Eye (tissue), 1 donor: ENCODE measurements around the gene SERPINB2.
"Not testable (repeated sequence)": the region's sequence is repeated elsewhere in the genome, so short reads cannot be mapped to it uniquely, and the experiment has no call there.

Experiments used
- DNase-seq: peaks from one replicate; pipeline ENCODE4 v3.0.0-alpha.2; 2015

The SERPINB2 gene

DNA sequence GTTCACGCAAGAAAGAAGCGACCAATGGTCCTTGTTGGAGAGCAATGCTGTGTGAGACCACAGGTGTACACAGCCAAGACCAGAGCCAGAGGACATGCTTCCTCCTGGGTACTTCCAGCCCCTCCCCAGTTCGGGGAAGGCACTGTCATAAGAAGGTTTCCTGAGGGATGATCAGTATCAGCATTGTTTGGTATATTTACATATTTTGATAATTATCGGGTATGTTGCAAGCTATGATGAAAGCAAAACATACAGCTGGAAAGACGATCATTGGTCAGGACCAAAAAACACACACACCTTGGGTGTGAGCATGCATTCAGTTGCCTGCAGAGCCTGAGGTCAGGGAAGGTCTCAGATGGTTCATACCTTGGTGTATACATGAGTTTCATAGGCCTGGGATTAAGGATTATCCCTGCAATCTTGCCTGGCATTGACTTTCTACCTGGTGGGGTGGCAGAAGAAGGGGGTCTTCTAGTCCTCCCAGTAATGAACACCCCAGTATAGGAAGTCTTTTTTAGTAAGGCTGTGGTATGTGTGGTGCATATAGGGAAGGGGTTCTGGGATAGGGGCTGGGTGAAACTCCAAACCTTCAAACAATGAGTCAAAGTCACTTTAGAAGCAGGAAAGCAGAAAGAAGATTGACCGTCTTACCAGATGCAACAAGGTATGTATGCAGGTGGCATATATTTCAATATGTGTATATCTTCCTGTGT, 2.9 kb downstream of the SERPINB2 start:
- DNase-seq = no peak

DNA sequence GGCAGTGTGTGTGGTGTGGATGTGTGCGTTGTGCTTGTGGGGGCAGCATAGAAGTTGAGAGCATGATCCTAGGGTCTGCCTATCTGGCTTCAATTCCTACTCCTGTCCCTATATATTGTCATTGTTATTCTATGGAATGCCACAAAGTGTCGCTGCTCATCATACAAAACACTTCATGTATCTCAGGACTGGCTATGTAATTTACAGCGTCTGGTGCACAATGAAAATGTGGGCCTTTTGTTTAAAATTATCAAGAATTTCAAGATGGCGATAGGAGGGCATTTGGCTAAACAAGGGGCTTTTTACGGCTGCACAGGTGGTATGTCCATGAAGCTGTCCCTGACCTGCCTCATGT, 3.4 kb downstream of the SERPINB2 start:
- peak; percentile 46 for DNase-seq

- no peak for DNase-seq
Observed at GRCh38 chr18:63892566-63892965, 5.1 kb downstream of the SERPINB2 start.

DNA sequence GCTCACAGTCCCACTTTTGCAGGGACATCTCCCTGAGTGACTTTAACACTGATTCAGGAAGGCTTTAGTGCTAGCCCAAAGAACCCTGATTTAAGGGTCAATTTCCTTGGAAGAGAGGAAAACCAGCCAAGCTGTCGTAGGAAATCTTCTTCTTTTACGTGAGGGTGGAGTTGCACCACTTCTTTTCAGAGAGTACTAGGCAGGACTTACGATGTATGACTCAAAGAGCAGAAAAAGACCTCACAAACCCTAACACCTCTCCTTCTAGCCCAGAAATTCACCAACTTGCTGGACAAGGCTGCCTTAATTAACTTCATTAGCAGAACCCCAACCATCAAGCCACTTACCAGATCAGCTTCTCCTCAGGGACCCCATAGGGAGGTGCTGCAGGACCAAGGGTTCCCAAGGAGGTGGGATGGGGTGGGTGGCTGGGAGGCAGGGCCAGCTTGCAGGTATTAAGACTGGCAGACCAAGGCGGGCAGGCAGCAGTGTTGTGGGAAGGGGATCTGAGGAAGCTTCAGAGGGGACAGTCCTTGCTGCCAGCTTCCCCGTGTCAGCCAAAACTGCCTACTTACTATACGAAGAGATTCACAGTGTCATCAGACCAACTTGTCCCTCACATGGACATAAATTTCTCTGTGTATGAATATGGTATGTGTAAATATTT, 6.7 kb downstream of the SERPINB2 start:
- no peak for DNase-seq

DNA sequence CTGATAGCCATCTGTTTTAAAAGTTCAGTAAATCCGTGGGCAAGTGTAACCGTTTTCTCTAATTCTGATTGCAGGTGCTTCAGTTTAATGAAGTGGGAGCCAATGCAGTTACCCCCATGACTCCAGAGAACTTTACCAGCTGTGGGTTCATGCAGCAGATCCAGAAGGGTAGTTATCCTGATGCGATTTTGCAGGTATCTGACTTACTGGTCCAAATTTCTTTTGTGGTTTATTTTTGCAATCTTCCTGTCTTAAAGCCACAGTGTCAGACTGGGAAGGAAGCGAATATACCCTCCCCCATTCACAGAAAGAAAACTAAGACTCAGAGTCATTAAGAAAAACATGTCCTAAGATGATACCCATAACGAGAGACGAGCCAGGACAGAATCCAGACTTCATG, 7.7 kb downstream of the SERPINB2 start:
- DNase-seq = no peak

GRCh38 chr18:63897072-63897471, 9.6 kb downstream of the SERPINB2 start:
- DNase-seq = no peak

DNA sequence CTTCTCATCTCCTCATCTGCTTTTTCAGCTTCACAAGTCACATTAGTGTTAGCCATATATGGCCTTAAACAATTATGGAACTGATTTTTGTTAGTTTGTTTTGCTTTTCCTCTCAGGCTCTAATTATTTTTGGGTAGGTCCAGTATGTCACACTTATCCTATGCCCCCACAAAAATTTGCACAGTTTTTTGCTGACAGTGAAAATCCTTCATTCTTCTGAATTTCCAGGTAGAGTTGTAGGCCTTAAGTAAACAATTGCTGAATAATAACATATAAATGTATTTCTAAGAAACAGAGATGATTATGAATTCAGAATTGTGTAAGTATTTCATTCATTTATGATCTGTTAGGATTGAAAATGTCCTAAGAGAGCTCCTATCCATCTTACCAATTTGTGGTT, 11.7 kb downstream of the SERPINB2 start:
- DNase-seq = no peak

- no peak for DNase-seq
Observed at GRCh38 chr18:63903851-63904570, 16.5 kb downstream of the SERPINB2 start.

DNA sequence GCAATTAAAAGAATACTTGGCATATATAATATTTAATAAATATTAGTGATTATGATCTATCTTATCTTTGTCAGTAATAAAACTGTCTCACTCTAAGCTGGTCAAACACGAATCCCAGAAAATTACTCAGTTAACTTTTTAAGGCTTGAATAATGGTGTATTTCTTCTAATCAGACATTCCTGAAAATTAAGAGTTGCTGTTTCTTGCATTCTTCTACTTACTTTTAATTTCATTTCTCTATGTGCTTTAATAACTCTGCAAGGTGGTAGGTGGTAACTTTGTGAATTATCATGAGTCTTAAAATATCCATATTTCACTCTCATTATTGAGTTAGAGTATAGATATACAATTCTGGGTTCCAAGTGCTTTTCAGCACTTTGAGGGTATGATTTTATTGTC, 17.2 kb downstream of the SERPINB2 start:
- DNase-seq = no peak

DNA sequence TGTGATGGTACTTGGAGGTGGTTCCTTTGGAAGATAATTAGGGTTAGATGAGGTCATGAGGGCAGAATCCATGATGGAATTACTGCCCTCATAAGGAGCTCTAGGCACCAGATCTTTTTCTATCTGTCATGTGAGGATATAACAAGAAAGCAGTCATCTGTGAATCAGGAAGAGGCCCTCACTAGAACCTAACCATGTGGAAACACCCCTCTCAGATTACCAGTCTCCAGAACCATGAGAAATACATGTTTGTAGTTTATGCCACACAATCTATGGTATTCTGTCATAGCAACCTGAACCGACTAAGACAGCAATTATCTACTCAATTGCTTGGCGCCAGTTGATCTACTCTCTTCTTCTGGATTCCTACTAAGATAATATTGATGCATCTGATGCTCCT, 17.9 kb downstream of the SERPINB2 start:
- peak; percentile 29 for DNase-seq

GRCh38 chr18:63906056-63906455, 18.6 kb downstream of the SERPINB2 start:
- no peak for DNase-seq

GRCh38 chr18:63907664-63908063, 20.2 kb downstream of the SERPINB2 start, which contains the start of gene SERPINB10:
Gene SERPINB10 (plus strand): TSS chr18:63907958. CDS start chr18:63915511, 7,553 bp downstream.
- DNase-seq = no peak

GRCh38 chr18:63908858-63909257, 21.4 kb downstream of the SERPINB2 start:
- DNase-seq = no peak

GRCh38 chr18:63909870-63910269, 22.4 kb downstream of the SERPINB2 start:
- no peak for DNase-seq

DNA sequence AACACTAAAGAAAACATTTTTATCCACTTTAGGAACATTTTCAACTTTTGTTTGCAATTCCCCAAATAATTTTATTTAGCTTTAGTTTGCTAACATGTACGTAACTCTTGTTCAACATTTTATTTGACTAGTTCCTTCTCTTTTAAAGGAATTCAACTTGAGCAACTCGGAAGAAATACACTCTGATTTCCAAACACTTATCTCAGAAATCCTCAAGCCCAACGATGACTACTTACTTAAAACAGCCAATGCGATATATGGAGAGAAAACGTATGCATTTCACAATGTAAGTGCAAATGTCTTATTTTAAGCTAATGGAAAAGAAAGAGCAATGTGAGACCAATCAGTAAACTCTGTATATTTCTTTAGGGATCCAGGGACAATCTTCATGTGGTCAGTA, 30.3 kb downstream of the SERPINB2 start:
- no peak for DNase-seq

GRCh38 chr18:63922049-63922448, 34.5 kb downstream of the SERPINB2 start:
- DNase-seq = no peak

GRCh38 chr18:63924551-63924950, 37.0 kb downstream of the SERPINB2 start:
- no peak for DNase-seq

DNA sequence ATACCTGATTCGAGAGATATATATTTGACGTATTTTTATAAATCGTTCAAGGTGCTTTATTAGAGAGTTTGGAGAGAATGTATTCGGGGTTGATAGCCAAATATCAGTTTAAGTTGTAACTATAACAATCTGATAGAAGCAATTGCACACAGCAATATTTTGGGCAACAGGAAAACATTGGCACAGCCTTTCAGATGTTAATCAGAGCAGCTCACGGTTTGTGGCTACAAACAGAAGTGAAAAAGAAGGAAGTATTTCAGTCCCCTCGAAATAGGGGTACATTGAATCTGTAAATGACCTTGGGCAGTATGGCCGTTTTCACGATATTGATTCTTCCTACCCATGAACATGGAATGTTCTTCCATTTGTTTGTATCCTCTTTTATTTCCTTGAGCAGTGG, 40.8 kb downstream of the SERPINB2 start:
- DNase-seq = no peak

DNA sequence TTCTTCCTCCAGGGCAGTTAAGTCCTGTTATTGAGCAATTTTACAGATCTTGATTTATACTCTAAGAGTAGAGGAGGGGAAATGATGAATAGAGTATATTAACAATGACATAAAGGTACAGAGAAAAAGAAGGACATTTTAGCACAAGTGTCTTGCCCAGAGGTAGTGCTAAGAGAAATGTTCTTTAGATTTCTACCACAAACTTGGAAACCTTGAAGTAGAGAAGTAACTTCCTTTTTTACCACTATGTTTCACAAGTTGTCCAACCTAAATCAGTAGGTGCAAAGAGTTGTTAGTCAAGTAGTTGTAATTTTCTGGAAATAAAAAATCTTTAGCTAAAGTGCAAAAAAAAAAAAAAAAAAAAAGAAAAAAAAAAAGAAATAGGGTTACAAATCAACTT, 41.9 kb downstream of the SERPINB2 start:
- not testable (repeated sequence) for DNase-seq

GRCh38 chr18:63930773-63931354, 43.4 kb downstream of the SERPINB2 start:
- no peak for DNase-seq

- peak; percentile 92 for DNase-seq
Observed at GRCh38 chr18:63936156-63936931, 48.8 kb downstream of the SERPINB2 start.

GRCh38 chr18:63936932-63937393, 49.5 kb downstream of the SERPINB2 start:
- no peak for DNase-seq

DNA sequence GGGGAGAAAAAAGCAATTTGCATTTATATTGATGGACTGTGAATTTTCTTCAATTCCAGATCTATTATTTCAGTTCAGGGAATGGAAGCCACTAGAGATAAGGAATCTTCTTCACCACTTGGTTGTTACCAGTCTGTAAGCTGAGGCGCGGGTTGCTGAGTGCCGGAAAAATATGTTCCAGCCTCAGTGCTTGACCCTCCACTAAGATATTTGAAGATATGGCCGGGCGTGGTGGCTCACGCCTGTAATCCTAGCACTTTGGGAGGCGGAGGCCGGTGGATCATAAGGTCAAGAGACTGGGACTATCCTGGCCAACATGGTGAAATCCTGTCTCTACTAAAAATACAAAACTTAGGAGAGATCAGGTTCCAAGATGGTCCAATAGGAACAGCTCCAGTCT, 52.5 kb downstream of the SERPINB2 start:
- no peak for DNase-seq
